ENCODE data around the gene PSMA7. TPM values are rescaled to one million over a fixed set of nuclear protein-coding genes. Genes with fewer than 3 reads are reported as not detected.

Gene PSMA7
- total and polyA plus RNA-seq, 9 donors = 105 to 214 (median 168) TPM

GRCh38 chr20:62101078-62101477 is 42.1 kb downstream of the PSMA7 start:
- no peak overlapping the region for H3K4me3 ChIP-seq
- WGBS, 3 donors = 92 to 93% (median 92%) methylated on average over 4 of the region's 4 CpGs
- no peak overlapping the region for H3K27ac ChIP-seq
- intact Hi-C loops (cut with DNase I) = no loop called here
- no peak for DNase-seq
- TF ChIP-seq POLR2A (IDR thresholded peaks at IDR 0.05) = no peak
- TF ChIP-seq CTCF (IDR thresholded peaks at IDR 0.05) = no peak
- TF ChIP-seq EP300 (IDR thresholded peaks at IDR 0.05) = no peak
- H3K4me1 ChIP-seq (ENCODE audit: insufficient read depth) = no peaks in the 10 kb centered on the region
- peaks cover 0 to 6% of the 10 kb centered on the region in 2 donors for H3K9me3 ChIP-seq
- no peaks in the 10 kb centered on the region for H3K36me3 ChIP-seq
- no peaks in the 10 kb centered on the region for H3K27me3 ChIP-seq

GRCh38 chr20:62097881-62098407 is 45.2 kb downstream of the PSMA7 start:
- WGBS, 3 donors = 69 to 77% (median 74%) methylated on average over 16 of the region's 16 CpGs
- Histone ChIP-seq H3K9me3 (peaks cover 0 to 7% of the 10 kb centered on the region in 2 donors), H3K27me3 (no peaks in the 10 kb centered on the region), H3K27ac (no peak overlapping the region), H3K4me1 (ENCODE audit: insufficient read depth) (no peaks in the 10 kb centered on the region), H3K4me3 (no peak overlapping the region), H3K36me3 (no peaks in the 10 kb centered on the region)
- TF ChIP-seq CTCF (IDR thresholded peaks at IDR 0.05) (no peak), POLR2A (IDR thresholded peaks at IDR 0.05) (no peak), EP300 (IDR thresholded peaks at IDR 0.05) (no peak)
- intact Hi-C loops (cut with DNase I) = no loop called here
- no peak for DNase-seq

- TF ChIP-seq CTCF (IDR thresholded peaks at IDR 0.05) (no peak), EP300 (IDR thresholded peaks at IDR 0.05) (no peak), POLR2A (IDR thresholded peaks at IDR 0.05) (no peak)
- no peak overlapping the region for H3K4me3 ChIP-seq
- H3K4me1 ChIP-seq (ENCODE audit: insufficient read depth) = no peaks in the 10 kb centered on the region
- no peak for DNase-seq
- H3K36me3 ChIP-seq = no peaks in the 10 kb centered on the region
- no peak overlapping the region for H3K27ac ChIP-seq
- peaks cover 0 to 9% of the 10 kb centered on the region in 2 donors for H3K9me3 ChIP-seq
- no peaks in the 10 kb centered on the region for H3K27me3 ChIP-seq
- WGBS, 3 donors = 82 to 87% (median 84%) methylated on average over 27 to 30 of the region's 30 CpGs
- intact Hi-C loops (cut with DNase I) = no loop called here
Observed at GRCh38 chr20:62096421-62097380, 46.5 kb downstream of the PSMA7 start.

GRCh38 chr20:62089393-62089792 is 53.8 kb downstream of the PSMA7 start:
- DNase-seq = no peak
- no peaks in the 10 kb centered on the region for H3K4me1 ChIP-seq (ENCODE audit: insufficient read depth)
- 26 to 31% (median 28%) methylated on average over 3 of the region's 3 CpGs for WGBS, 3 donors
- TF ChIP-seq POLR2A (IDR thresholded peaks at IDR 0.05) = no peak
- TF ChIP-seq CTCF (IDR thresholded peaks at IDR 0.05) = no peak
- no peak for TF ChIP-seq EP300 (IDR thresholded peaks at IDR 0.05)
- intact Hi-C loops (cut with DNase I) = no loop called here
- H3K36me3 ChIP-seq = no peaks in the 10 kb centered on the region
- no peak overlapping the region for H3K4me3 ChIP-seq
- H3K27ac ChIP-seq = no peak overlapping the region
- H3K27me3 ChIP-seq = no peaks in the 10 kb centered on the region
- peaks cover 0 to 3% of the 10 kb centered on the region in 2 donors for H3K9me3 ChIP-seq

All from ovary (tissue), 9 donors.